ENCODE measurements around the gene THUMPD2. TPM values are rescaled to one million over a fixed set of nuclear protein-coding genes. Genes with fewer than 3 reads are reported as not detected.

The THUMPD2 gene
- total RNA-seq, 2 experiments from 2014 or later, result 18.8 to 21.9 TPM

DNA sequence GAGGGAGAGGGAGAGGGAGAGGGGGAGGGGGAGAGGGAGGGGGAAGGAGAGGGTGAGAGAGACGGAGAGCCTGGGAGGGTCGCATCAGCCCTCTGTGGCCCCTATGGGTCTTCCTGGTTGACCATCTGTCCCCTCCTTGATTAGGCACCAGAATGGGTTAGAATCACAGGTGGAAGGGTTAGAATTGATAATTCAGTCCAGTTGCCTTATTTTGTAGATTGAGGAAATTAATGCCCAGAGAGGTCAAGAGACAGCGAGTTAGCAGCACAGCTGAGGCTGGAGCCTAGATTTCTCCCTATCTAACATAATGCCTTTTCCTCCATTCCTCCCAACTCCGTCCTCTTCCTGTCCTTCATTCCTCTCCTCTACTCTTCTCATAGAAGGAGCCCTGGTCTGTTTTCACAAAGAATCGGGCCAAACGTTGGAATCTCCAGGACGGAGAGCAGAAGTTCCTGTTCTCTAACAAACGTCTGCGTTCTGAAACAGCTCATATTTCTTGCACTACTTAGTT lies 338 bp upstream of the THUMPD2 start:
- Mint-ChIP-seq H3K4me1 (peaks cover 45% of the 10 kb centered on the region), H3K4me3 (peak overlapping the region; percentile 92), H3K36me3 (peaks cover 36% of the 10 kb centered on the region), H3K27ac (peak overlapping the region; percentile 74), H3K9me3 (peaks cover 2% of the 10 kb centered on the region), H3K27me3 (no peaks in the 10 kb centered on the region)
- DNase-seq, result no peak

DNA sequence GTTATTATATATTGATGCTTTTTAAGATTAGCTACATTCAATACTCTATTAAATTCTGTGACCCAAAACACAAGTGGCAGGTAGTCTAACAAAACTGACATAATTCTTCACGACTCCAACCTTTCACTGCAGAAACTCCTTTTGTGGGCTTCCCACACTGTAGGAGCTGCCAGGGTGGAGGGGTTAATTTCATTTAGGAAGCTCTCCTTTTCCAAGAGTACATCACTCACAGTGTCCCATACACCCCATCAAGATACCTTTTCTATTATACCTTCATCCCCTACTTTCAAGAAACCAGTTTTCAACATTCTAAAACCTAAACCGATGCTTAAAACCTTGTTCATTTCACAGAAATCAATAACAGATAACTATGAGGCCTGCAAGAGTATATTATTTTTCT lies 825 bp downstream of the THUMPD2 start:
- no peak for DNase-seq
- peak overlapping the region; percentile 92 for H3K4me3 Mint-ChIP-seq
- H3K27me3 Mint-ChIP-seq, result no peaks in the 10 kb centered on the region
- peak overlapping the region; percentile 90 for H3K27ac Mint-ChIP-seq
- H3K9me3 Mint-ChIP-seq, result peaks cover 2% of the 10 kb centered on the region
- H3K4me1 Mint-ChIP-seq, result peaks cover 50% of the 10 kb centered on the region
- H3K36me3 Mint-ChIP-seq, result peaks cover 36% of the 10 kb centered on the region

DNA sequence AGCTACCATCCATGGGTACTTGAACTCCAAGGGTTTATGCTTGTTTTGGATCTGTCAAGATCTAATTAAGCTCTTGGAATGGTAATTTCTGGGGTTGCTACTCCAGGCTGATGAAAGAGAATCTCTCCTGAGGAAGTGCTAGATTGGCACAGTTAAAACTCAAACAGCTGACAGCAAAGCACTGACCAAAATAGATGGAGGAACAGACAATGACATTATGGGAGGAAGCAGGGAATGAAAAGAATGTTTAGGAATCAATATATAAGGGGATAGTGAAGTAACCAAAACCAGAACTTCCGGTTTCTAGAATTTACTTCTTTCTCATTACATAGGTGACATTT lies 6.3 kb downstream of the THUMPD2 start:
- Mint-ChIP-seq H3K4me3 (no peak overlapping the region), H3K9me3 (peaks cover 2% of the 10 kb centered on the region), H3K36me3 (peaks cover 50% of the 10 kb centered on the region), H3K4me1 (peaks cover 47% of the 10 kb centered on the region), H3K27me3 (no peaks in the 10 kb centered on the region), H3K27ac (peak overlapping the region; percentile 17)
- DNase-seq, result no peak

DNA sequence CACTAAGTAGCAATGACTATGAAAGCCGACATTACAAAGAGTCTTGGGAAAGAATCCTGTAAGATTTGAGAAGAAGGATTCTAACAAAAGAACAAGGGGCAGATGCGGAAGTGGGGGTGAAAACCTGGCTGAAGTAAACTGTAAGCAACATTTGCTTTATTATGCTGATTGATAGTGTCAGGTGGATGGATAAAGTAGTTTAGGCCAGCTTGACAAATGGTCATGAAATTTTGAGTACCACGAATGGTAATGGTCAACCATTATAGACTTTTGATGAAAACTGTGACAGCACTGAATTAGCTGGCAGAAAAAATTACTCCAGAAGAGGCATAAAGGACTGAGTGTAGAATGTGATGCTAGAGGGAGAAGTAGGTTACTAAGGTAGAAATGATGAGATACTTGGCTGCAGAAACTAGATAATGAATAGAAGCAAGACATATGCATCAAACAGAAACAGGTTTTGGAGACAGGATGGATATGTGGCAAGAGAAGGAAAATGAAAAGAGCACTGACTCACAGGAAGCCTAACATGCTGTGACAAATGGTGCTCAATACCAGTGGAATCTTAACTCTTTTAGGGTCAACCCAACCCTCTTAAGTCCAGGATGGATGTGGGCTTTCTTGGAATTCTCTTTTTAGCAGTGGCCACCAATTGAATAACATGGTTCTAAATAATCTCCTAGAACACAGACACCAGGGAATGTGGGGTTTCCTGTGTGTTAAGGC lies 6.8 kb downstream of the THUMPD2 start:
- peaks cover 2% of the 10 kb centered on the region for H3K9me3 Mint-ChIP-seq
- H3K36me3 Mint-ChIP-seq, result peaks cover 44% of the 10 kb centered on the region
- no peak overlapping the region for H3K4me3 Mint-ChIP-seq
- DNase-seq, result no peak
- H3K27ac Mint-ChIP-seq, result peak overlapping the region; percentile 17
- H3K27me3 Mint-ChIP-seq, result no peaks in the 10 kb centered on the region
- peaks cover 43% of the 10 kb centered on the region for H3K4me1 Mint-ChIP-seq

DNA sequence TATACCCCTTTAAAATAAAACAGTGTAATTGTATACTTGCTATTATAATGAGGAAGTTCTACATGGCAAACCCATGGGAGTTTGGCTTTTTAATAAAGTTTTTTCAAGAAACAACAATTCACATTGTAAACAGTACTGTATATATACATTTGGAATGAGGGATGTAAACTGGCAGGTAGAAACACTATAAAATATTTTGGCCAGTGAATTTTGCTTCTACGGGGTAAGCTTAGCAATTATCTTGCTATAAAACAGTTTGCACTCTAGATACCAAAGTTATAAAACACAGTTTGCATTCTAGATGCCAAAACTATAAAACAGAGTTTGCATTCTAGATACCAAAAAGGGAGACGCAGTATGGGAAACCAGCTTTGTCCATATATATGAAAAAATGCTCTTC lies 16.6 kb downstream of the THUMPD2 start:
- no peak overlapping the region for H3K4me3 Mint-ChIP-seq
- no peak overlapping the region for H3K27ac Mint-ChIP-seq
- no peaks in the 10 kb centered on the region for H3K9me3 Mint-ChIP-seq
- no peaks in the 10 kb centered on the region for H3K27me3 Mint-ChIP-seq
- peaks cover 11% of the 10 kb centered on the region for H3K4me1 Mint-ChIP-seq
- no peak for DNase-seq
- H3K36me3 Mint-ChIP-seq, result peaks cover 57% of the 10 kb centered on the region

DNA sequence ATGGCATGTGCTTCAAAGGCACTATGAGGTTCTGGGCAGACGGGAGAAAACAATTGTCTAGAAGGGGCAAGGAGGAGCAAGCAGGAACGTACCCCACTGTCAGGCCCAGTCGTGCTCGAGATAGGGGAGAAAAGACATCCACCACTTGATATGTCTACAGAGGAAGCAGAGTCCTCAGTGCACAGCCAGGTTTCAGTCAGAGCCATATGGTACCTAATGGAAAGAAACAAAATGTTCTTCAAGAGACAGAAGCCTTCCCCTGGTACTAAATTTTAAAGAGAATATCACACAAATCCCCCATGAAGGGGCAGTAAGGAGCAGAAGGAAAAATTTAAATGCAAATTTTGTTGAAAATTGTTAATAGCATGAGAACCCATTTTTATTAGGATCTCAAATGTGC lies 21.9 kb downstream of the THUMPD2 start:
- peaks cover 5% of the 10 kb centered on the region for H3K4me1 Mint-ChIP-seq
- H3K36me3 Mint-ChIP-seq, result peaks cover 50% of the 10 kb centered on the region
- H3K27me3 Mint-ChIP-seq, result no peaks in the 10 kb centered on the region
- no peak overlapping the region for H3K4me3 Mint-ChIP-seq
- DNase-seq, result no peak
- no peaks in the 10 kb centered on the region for H3K9me3 Mint-ChIP-seq
- no peak overlapping the region for H3K27ac Mint-ChIP-seq

DNA sequence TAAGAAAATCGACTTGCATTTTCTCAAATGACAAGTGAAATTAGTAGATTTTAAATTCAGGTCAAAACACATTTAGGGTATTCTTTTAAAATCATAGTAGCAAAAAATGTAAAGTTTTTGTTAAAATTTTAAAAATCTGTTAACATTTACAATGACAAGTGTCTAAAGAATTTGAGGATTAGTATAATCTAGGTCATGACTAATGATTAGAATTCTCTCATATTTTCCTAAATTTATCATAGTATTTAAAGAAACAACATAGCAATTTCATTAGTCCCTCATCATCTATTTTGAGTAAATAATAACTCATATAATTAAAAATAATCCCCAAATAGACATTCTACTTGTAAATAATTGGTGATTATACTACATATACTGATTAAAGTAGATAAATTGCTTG lies 23.6 kb downstream of the THUMPD2 start:
- Mint-ChIP-seq H3K4me1 (peaks cover 3% of the 10 kb centered on the region), H3K27me3 (no peaks in the 10 kb centered on the region), H3K9me3 (no peaks in the 10 kb centered on the region), H3K36me3 (peaks cover 45% of the 10 kb centered on the region), H3K4me3 (no peak overlapping the region), H3K27ac (no peak overlapping the region)
- DNase-seq, result no peak

DNA sequence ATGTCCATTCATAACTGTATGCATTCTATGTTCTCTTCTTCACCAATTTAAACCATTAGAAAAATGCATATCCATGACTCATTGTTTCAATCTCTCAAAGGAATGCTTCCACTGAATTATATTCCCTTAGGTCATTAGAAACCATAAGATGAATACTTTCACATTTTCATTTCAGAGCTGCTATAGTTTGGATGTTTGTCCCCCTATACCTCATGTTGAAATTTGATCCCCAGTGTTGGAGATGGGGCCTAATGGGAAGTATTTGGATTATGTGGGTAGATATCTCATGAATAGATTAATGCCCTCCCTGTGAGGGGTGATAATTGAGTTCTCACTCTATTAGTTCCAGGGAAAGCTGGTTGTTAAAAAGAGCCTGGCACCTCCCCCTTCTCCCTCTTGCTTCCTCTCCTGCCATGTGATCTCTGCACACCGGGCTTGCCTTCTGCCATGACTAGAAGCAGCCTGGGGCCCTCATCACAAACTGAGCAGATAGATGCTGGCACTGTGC lies 35.7 kb downstream of the THUMPD2 start:
- H3K27me3 Mint-ChIP-seq, result no peaks in the 10 kb centered on the region
- no peaks in the 10 kb centered on the region for H3K9me3 Mint-ChIP-seq
- H3K4me3 Mint-ChIP-seq, result no peak overlapping the region
- H3K36me3 Mint-ChIP-seq, result peaks cover 23% of the 10 kb centered on the region
- DNase-seq, result no peak
- no peak overlapping the region for H3K27ac Mint-ChIP-seq
- H3K4me1 Mint-ChIP-seq, result no peaks in the 10 kb centered on the region

DNA sequence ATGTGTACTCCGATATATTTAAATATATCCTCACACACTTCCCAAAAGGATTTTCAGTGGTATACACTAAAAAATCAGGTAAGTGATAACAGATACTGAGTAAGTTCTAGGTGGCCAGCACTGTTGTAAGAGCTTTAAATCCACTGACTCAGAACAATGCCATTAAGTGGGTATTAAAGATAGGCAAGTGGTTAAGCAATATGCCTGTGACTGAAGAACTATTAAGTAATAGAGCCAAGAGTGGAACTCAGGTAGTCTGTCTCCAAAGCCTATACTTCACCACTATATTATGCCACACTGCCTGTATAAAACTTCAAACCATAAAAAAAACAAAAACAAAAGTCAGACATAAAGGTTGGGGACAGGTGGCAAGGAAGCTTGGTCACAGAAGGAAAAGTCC lies 37.2 kb downstream of the THUMPD2 start:
- Mint-ChIP-seq H3K9me3 (no peaks in the 10 kb centered on the region), H3K27ac (no peak overlapping the region), H3K4me1 (peaks cover 8% of the 10 kb centered on the region), H3K4me3 (no peak overlapping the region), H3K27me3 (no peaks in the 10 kb centered on the region), H3K36me3 (peaks cover 32% of the 10 kb centered on the region)
- no peak for DNase-seq

DNA sequence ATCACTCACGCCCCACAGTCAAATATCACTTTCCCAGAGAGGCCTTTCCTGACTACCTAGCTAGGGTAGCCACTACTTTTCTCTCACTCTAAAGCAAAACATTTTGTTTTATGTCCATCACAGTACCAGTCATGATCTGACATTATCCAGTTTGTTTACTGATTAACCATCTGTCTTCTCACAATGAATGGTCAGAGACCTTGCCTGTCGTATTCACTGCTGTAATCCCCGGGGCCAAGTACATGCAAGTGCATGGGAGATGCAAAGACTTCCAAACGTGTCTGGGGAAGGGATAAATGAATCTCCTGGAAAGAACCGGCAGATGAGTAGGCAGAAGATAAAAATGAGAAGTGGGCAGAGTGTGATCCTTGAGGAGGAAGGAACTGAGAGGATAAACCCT lies 39.7 kb downstream of the THUMPD2 start:
- peaks cover 46% of the 10 kb centered on the region for H3K36me3 Mint-ChIP-seq
- H3K27ac Mint-ChIP-seq, result no peak overlapping the region
- no peaks in the 10 kb centered on the region for H3K27me3 Mint-ChIP-seq
- DNase-seq, result no peak
- no peaks in the 10 kb centered on the region for H3K9me3 Mint-ChIP-seq
- peaks cover 8% of the 10 kb centered on the region for H3K4me1 Mint-ChIP-seq
- H3K4me3 Mint-ChIP-seq, result no peak overlapping the region

DNA sequence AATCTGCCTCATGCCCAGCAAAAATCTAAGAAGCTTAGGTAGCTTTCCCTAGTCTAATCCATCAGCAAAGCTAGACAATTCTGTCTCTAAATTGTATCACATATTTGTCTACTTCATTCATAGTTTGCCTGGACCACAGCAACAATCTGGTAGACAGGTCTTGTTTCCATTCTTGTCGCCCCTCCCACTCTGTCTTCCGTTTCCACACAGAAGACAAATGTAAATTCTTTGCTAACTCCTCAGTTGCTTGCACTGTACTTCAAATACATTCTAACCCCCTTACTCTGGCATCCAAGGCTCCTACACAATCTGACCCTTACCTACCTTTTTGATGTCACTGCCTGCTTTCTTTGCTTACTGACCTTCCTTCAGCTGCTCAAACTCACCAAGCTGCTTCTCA lies 40.1 kb downstream of the THUMPD2 start:
- Mint-ChIP-seq H3K4me3 (no peak overlapping the region), H3K27me3 (no peaks in the 10 kb centered on the region), H3K27ac (no peak overlapping the region), H3K4me1 (peaks cover 8% of the 10 kb centered on the region), H3K9me3 (no peaks in the 10 kb centered on the region), H3K36me3 (peaks cover 51% of the 10 kb centered on the region)
- DNase-seq, result no peak

DNA sequence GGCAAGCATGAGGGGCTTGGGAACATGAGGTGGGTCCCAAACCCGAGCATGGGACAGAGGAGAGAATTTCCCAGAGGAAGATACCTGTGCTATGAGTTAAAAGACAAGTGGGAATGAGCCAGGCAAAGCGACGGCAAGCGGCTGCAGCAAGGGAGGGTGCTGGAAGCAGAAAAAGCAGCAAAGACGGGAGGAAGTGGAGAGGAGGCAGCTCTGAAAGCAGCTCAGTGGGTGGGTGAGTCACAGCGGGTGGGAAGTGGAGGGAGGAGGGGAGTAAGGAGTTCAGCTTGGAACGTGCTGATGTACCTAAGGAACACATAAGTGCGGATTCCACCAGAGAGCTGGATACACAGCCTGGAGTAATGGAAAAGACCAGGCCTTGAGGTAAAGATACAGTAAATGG lies 41.4 kb downstream of the THUMPD2 start:
- H3K9me3 Mint-ChIP-seq, result no peaks in the 10 kb centered on the region
- H3K4me3 Mint-ChIP-seq, result no peak overlapping the region
- H3K27me3 Mint-ChIP-seq, result no peaks in the 10 kb centered on the region
- no peak for DNase-seq
- H3K36me3 Mint-ChIP-seq, result peaks cover 56% of the 10 kb centered on the region
- no peak overlapping the region for H3K27ac Mint-ChIP-seq
- peaks cover 8% of the 10 kb centered on the region for H3K4me1 Mint-ChIP-seq

DNA sequence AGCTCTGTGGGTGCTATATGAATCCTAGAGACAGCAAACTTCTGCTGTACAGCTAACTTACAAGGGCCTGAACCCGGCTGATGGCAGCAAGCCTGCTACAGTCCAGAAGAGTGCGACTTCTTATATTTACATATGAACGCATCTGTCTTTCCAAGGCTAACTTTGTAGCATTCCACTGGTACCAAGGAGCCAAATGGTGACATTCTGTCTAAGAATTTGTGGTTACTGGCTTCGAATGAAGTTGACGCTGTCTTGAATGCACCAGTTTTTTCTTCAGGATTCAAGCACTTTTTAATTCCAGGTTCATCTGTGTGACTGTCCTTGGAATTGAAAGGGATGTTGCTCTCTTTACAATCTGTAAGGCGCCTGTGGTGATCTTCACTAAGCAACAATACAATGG lies 42.4 kb downstream of the THUMPD2 start:
- DNase-seq, result no peak
- Mint-ChIP-seq H3K4me1 (peaks cover 8% of the 10 kb centered on the region), H3K27me3 (no peaks in the 10 kb centered on the region), H3K9me3 (no peaks in the 10 kb centered on the region), H3K27ac (no peak overlapping the region), H3K4me3 (no peak overlapping the region), H3K36me3 (peaks cover 61% of the 10 kb centered on the region)

DNA sequence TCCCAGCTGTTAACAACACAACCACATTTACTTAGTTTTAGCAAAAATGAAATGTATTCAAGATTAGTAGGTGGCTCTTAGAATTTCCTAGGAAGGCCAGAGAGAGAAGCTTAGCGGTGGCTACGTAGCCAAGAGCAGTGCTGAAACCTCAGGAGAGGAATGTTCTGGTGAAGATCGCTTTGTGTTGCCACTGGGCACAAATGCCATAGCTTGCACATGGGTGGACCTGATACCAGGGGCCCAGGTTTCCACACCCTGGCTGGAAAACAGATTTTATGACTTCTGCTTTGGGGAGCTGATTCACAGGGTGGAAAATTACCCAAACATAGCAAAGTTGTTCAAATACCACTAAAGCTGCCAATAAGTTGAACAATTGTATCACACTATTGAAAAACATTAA lies 43.4 kb downstream of the THUMPD2 start:
- H3K27ac Mint-ChIP-seq, result no peak overlapping the region
- DNase-seq, result no peak
- H3K4me1 Mint-ChIP-seq, result peaks cover 8% of the 10 kb centered on the region
- peaks cover 65% of the 10 kb centered on the region for H3K36me3 Mint-ChIP-seq
- H3K9me3 Mint-ChIP-seq, result no peaks in the 10 kb centered on the region
- no peaks in the 10 kb centered on the region for H3K27me3 Mint-ChIP-seq
- no peak overlapping the region for H3K4me3 Mint-ChIP-seq

DNA sequence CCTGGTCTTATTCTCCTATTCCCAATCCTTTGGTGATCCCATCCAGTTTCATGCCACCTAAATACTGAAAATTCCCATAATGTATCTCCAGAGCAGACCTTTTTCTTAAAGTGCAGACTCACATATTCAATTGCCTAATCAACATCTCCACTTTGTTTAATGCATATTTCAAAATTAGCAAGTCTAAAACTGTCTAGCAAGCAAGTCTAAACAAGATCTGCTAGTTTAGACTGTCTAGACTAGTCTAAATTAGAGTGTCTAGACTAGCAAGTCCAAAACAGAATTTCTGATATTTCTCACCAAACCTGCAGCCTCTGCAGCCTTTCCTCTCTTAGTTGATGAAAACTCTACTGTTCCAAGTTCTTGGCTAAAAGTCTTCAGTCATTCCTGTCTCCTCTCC lies 44.6 kb downstream of the THUMPD2 start:
- Mint-ChIP-seq H3K27ac (no peak overlapping the region), H3K27me3 (no peaks in the 10 kb centered on the region), H3K36me3 (peaks cover 61% of the 10 kb centered on the region), H3K4me1 (peaks cover 8% of the 10 kb centered on the region), H3K4me3 (no peak overlapping the region), H3K9me3 (no peaks in the 10 kb centered on the region)
- DNase-seq, result no peak

DNA sequence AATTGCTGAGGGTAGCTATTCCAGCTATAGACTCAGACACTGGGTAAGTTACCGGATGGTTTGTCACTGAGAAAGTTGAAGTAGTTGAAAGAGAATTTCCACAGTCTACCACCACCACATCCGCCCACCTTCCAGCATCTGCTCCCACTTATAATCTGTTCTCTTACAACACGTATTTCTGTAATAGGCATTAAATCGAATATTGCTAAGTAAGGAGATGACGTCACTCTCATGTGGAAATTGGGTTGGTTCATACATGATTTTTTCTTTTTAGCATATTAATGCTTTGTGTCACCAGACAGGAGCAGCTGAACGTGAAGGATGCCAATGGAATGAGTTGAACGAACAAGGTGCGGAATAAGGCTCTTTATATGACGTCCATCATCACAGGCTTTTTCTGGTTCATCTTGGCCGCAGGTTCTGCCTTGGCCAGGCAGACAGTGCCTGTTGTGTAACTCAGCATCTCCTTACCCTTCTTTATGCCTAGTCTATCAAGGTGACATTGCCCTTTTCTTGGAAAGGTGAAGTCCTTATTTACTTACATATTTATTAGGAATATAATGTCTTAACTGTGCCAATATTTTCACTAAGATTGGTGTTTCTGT lies 45.9 kb downstream of the THUMPD2 start:
- no peak for DNase-seq
- H3K36me3 Mint-ChIP-seq, result peaks cover 53% of the 10 kb centered on the region
- H3K27ac Mint-ChIP-seq, result no peak overlapping the region
- no peak overlapping the region for H3K4me3 Mint-ChIP-seq
- no peaks in the 10 kb centered on the region for H3K27me3 Mint-ChIP-seq
- peaks cover 7% of the 10 kb centered on the region for H3K4me1 Mint-ChIP-seq
- peaks cover under 1% of the 10 kb centered on the region for H3K9me3 Mint-ChIP-seq

All from activated naive CD8-positive, alpha-beta T cell treated with anti-CD3 and anti-CD28 coated beads for 36 hours (primary cell).